ENCODE data around the gene ELP1.
"Not testable (repeated sequence)": the region's sequence is repeated elsewhere in the genome, so short reads cannot be mapped to it uniquely, and the experiment has no call there.

ELP1 gene

DNA sequence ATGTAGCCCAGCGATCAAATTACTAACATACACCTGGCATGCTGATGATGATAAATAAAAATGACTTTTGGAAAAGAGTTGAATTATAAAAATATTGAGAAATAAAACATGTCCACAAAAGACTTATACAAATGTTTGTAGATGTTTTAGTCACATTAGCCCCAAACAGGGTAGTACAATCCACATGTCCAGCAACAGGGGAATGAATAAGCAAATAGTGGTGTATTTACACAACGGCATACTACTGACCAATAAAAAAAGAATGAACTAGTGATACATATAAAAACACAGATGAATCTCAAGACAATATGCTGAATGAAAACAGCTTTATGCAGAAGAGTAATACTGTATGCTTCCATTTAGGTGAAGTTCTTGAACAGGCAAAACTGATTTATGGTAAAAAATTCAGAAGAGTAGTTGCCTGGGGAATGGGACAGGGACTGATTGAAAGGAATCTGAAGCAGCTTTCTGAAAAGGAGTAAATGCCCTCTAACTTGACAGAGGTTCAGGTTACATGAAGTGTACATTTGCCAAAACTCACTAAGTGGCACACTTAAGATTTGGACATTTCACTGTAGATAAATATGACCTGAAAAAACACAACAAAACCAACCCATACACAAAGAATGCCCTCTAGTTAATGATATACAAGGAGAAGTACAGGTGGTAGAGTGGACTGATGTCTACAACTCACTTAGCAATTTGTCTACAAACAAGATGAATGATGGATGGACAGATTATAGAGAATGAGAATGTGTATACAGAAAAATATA is 36.4 kb downstream of the ELP1 start:
- no peak for DNase-seq (ENCODE audit: extremely low read depth, insufficient read length)
- peaks cover 9% of the 10 kb centered on the region for H3K36me3 ChIP-seq (ENCODE audit: control insufficient read depth, insufficient read depth, low read length)
- H3K4me3 ChIP-seq (replicated peaks; ENCODE audit: low read depth, low read length): no peak overlapping the region

DNA sequence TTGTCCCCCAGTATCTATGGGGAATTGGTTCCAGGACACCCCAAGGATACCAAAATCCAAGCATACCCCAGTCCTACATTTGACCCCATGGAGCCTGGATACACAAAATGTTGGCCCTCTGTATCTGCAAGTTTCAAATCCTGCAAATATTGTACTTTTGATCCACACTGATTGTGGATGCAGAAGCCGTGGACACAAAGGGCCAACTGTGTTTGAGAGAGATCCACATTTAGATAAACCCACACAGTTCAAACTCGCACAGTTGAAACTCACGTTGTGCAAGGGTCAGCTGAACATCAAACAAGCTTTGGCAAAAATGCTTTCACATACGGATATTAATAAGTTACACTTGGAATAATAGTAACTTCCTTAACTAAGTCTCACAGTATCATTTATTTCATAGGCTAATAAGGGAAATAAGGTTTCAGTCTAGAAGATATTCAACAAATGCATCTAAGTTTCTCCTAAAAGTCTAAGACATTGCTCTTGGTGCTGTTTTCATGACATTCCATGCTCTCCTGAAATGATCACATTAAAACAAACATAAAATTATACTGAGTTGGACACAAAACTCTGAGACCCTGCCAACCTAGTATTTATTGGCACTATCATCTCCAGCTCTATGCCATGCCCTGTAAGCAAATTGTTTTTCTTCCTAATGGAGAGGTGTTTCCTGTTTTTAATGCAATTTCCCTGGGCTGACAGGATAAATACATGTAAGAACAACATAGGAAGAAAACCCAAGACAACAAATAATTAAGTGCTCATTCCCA is 39.5 kb downstream of the ELP1 start:
- DNase-seq (ENCODE audit: extremely low read depth, insufficient read length): no peak
- Histone ChIP-seq H3K27me3 (replicated peaks; ENCODE audit: control insufficient read depth, insufficient read depth, low read length) (no peaks in the 10 kb centered on the region), H3K4me3 (replicated peaks; ENCODE audit: low read depth, low read length) (no peak overlapping the region), H3K36me3 (ENCODE audit: control insufficient read depth, insufficient read depth, low read length) (peaks cover 16% of the 10 kb centered on the region)
- TF ChIP-seq, protein P1, sequence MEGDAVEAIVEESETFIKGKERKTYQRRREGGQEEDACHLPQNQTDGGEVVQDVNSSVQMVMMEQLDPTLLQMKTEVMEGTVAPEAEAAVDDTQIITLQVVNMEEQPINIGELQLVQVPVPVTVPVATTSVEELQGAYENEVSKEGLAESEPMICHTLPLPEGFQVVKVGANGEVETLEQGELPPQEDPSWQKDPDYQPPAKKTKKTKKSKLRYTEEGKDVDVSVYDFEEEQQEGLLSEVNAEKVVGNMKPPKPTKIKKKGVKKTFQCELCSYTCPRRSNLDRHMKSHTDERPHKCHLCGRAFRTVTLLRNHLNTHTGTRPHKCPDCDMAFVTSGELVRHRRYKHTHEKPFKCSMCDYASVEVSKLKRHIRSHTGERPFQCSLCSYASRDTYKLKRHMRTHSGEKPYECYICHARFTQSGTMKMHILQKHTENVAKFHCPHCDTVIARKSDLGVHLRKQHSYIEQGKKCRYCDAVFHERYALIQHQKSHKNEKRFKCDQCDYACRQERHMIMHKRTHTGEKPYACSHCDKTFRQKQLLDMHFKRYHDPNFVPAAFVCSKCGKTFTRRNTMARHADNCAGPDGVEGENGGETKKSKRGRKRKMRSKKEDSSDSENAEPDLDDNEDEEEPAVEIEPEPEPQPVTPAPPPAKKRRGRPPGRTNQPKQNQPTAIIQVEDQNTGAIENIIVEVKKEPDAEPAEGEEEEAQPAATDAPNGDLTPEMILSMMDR (IDR thresholded peaks at IDR 0.05; ENCODE audit: insufficient read depth, low read length, poor library complexity, severe bottlenecking): no peak

More for the DNA sequence above, 36.4 kb downstream of the ELP1 start:
- TF ChIP-seq, protein P1 (IDR thresholded peaks at IDR 0.05; ENCODE audit: insufficient read depth, low read length, poor library complexity, severe bottlenecking): no peak
- H3K27me3 ChIP-seq (replicated peaks; ENCODE audit: control insufficient read depth, insufficient read depth, low read length): no peaks in the 10 kb centered on the region

DNA sequence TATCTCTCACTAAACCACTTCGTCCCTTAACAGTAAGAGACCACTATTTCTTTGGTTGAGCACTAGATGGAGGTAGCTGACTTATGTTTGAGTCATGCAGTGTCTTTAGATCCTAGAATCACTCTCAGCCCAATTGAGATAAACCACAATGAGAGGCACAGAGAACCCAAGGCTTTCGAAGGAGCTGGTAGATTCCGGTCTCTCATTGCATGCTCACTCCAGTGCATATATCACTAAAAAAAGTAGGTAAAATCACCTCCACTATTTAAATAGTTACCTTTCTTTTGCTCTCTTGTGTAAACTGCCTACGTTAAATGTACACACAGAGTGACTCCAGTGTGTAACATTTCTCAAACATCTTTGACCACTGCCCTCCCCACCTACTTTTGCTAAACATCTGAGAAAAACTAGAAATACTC is 44.3 kb downstream of the ELP1 start:
- Histone ChIP-seq H3K27me3 (replicated peaks; ENCODE audit: control insufficient read depth, insufficient read depth, low read length) (no peaks in the 10 kb centered on the region), H3K4me3 (replicated peaks; ENCODE audit: low read depth, low read length) (no peak overlapping the region), H3K36me3 (ENCODE audit: control insufficient read depth, insufficient read depth, low read length) (peaks cover 10% of the 10 kb centered on the region)
- TF ChIP-seq, protein P1 (IDR thresholded peaks at IDR 0.05; ENCODE audit: insufficient read depth, low read length, poor library complexity, severe bottlenecking): peak; percentile 11
- DNase-seq (ENCODE audit: extremely low read depth, insufficient read length): no peak

DNA sequence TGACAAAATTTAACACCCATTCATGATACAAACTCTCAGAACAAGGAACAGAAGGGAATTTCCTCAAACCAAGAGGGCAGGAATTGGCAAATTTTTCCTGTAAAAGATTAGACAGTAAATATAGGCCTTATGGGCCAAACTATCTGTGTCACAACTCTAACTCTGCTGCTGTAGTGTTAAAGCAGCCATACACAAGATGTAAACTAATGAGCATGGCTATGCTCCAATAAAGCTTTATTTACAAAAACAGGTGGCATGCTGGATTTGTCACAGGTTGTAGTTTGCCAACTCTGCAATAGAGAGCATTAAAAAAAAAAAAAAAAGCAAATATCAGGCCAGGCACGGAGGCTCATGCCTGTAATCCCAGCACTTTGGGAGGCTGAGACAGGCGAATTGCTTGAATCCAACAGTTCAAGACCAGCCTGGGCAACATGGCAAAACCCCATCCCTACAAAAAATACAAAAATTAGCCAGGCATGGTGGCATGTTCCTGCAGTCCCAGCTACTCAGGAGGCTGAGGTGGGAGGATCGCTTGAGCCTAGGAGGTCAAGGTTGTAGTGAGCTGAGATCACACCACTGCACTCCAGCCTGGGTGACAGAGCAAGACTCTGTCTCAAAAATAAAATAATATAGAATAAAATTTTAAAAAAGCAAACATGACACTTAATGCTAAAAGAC is 47.2 kb downstream of the ELP1 start:
- not testable (repeated sequence) for H3K27me3 ChIP-seq (replicated peaks; ENCODE audit: control insufficient read depth, insufficient read depth, low read length); DNase-seq (ENCODE audit: extremely low read depth, insufficient read length); H3K36me3 ChIP-seq (ENCODE audit: control insufficient read depth, insufficient read depth, low read length); H3K4me3 ChIP-seq (replicated peaks; ENCODE audit: low read depth, low read length)

DNA sequence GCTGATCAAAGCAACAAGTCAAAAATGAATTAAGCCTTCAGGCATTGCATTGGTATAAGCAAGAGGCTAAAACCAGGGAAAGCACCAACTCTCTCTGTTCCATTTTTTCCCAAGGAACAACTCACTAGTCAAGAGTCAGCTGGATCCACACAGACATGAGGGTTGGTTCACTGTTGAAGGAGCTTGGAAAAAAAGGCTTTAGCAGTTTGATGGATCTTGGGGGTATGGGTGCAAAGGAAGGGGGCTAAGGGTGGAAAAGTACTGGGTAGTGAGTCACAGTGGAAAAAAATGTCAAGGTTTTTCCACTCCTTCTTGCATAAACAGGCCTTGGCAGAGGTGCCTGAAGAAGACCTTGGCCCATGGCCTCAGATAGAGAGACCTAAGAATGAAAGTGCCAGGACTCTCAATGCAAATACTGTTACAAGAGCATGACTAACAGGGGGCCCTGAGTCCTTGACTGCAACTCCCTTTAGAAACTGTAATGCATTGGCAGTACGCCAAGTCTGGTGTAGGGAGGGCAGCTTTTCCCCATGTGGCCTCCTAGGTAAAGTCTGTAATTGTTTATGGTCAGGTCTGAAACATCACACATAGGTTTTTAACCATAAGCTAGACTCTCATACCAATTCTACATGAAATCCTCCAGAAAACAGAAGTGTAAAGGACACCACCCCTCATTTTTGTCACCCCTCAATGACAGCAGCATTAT is 48.1 kb downstream of the ELP1 start:
- TF ChIP-seq, protein P1 (IDR thresholded peaks at IDR 0.05; ENCODE audit: insufficient read depth, low read length, poor library complexity, severe bottlenecking): no peak
- DNase-seq (ENCODE audit: extremely low read depth, insufficient read length): peak; percentile 46
- Histone ChIP-seq H3K4me3 (replicated peaks; ENCODE audit: low read depth, low read length) (no peak overlapping the region), H3K27me3 (replicated peaks; ENCODE audit: control insufficient read depth, insufficient read depth, low read length) (no peaks in the 10 kb centered on the region), H3K36me3 (ENCODE audit: control insufficient read depth, insufficient read depth, low read length) (peaks cover 2% of the 10 kb centered on the region)
